AG04449 (cell line): ENCODE measurements around the gene ATP11B.

Experiments used
- CTCF ChIA-PET: fragments of 350-600 bp; formaldehyde crosslinking; extraction: SDS; loops from one replicate; lab custom pipeline; 2021; ENCODE audit warnings: antibody characterized with exemption; lab: Yijun Ruan, JAX
- POLR2A ChIA-PET: fragments of 400-600, 350-600 bp; formaldehyde crosslinking; extraction: SDS; loops from one replicate; lab custom pipeline; 2020; ENCODE audit warnings: antibody characterized with exemption, inconsistent platforms; lab: Yijun Ruan, JAX
- DNase-seq: peaks from one replicate; pipeline ENCODE4 v3.0.0-alpha.2; 2010; ENCODE audit warnings: low read depth, low spot score
- H3K4me3 ChIP-seq: 2 replicates; pipeline ENCODE4 v1.5.1; 2011; ENCODE audit warnings: low read depth, mild to moderate bottlenecking, control low read depth, low read length
- TF ChIP-seq, protein P1 (sequence below): IDR thresholded peaks from one replicate; pipeline ENCODE4 v1.5.1; 2011; ENCODE audit warnings: mild to moderate bottlenecking, moderate library complexity, low read length, control low read depth, inconsistent platforms; ENCODE audit not compliant: insufficient read depth; ENCODE audit errors: missing control alignments

ATP11B gene

DNA sequence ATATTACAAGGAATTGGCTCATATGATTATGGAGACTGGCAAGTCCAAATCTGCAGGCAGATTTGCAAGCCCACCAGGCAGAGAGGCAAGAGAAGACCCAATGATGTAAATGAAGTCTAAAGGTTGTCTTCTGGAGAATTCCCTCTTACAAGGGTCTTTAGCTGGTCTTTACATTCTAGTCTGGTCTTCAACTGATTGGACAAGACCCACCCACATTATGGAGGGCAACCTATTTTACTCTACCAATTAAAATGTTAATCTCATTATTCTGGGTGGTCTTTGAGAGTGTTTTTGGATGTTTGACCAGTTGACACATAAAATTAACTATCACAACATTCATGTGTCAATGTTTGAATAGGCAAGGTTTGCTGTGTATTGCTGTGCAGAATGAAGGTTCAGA is 28.0 kb upstream of the ATP11B start:
- DNase-seq: no peak
- H3K4me3 ChIP-seq: no peak overlapping the region
- TF ChIP-seq, protein P1, sequence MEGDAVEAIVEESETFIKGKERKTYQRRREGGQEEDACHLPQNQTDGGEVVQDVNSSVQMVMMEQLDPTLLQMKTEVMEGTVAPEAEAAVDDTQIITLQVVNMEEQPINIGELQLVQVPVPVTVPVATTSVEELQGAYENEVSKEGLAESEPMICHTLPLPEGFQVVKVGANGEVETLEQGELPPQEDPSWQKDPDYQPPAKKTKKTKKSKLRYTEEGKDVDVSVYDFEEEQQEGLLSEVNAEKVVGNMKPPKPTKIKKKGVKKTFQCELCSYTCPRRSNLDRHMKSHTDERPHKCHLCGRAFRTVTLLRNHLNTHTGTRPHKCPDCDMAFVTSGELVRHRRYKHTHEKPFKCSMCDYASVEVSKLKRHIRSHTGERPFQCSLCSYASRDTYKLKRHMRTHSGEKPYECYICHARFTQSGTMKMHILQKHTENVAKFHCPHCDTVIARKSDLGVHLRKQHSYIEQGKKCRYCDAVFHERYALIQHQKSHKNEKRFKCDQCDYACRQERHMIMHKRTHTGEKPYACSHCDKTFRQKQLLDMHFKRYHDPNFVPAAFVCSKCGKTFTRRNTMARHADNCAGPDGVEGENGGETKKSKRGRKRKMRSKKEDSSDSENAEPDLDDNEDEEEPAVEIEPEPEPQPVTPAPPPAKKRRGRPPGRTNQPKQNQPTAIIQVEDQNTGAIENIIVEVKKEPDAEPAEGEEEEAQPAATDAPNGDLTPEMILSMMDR: no peak
- ChIA-PET POLR2A (no interaction called here), CTCF (no interaction called here)

DNA sequence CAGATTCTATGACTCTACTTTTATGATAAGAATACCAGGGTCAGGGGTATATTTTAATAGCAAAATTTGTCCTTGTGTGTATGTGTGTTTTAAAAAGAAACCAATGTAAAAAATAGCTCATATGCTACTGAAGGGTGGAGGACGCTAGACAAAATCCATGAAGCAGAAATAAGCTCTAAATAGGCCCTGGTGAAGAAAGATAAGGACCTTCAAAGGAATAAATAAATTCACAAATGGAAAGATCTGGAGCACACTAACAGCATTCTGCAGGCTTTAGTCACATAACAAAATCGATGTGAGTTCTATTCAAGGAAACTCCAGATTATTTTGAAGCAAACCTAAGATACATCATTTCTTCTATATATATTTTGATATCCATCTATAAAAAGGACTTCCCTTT is 27.2 kb upstream of the ATP11B start:
- H3K4me3 ChIP-seq: no peak overlapping the region
- POLR2A ChIA-PET: no interaction called here
- TF ChIP-seq, protein P1: no peak
- DNase-seq: no peak
- CTCF ChIA-PET: interaction anchor here (1.0 kb wide), 1 partner anchor 16 kb away, joined by 4 read pairs; no protein-coding TSS in a partner anchor

DNA sequence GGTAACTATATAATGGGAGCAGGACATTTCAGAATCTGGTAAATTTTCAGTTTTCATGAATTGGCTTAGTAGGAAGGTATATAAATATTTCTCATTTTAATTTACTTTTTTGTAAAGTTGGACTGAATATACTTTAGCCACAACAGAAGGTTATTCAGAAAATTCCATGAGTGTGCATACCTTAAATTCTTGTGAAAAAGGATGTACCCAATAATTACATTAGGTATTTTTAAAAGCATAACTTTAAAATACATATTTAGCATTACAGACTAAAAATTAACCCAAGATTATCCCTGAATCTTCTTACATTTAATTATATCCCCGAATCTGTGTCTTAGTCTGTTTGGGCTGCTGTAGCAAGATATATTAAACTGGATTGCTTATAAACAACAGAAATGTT is 24.9 kb upstream of the ATP11B start:
- ChIA-PET CTCF (no interaction called here), POLR2A (no interaction called here)
- no peak overlapping the region for H3K4me3 ChIP-seq
- no peak for DNase-seq
- TF ChIP-seq, protein P1: no peak

DNA sequence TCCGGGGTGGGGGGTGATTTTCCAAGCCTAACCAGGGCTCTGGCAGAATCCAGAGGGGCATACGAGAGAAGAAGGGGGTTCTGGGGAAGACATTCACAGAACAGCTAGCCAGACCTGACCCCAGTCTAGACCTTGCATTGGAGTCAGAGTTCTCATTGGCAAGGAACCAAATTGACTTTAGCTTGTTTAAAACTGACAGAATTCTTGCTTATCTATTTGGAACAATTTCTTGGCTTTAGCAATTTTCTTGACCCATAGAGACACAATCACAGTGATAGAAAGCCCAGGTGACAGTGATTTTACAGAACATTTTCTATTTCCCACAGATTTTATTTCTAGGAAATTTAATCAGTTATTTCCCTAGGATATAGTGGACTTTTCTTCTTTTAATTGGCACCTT is 23.6 kb upstream of the ATP11B start:
- no peak for DNase-seq
- H3K4me3 ChIP-seq: no peak overlapping the region
- TF ChIP-seq, protein P1: no peak
- ChIA-PET POLR2A (no interaction called here), CTCF (no interaction called here)

DNA sequence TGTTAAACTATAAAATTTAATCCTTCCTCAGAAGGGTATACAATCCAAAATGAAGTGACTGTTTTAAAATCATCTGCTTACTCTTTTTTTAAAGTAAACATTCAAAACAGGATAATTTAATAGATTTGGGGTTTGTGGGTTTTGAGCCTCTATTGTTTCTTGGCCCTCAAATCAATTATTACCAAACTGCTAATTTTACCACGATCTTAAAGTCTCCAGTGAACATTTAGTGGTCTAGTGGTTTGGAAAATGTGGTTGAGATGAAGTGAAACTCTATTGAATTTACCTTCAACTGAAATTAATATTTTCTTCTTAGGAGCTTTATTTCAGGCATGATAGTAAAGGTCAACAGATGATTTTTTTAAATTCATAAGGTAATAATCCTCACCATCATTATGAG is 11.2 kb upstream of the ATP11B start:
- no peak for DNase-seq
- POLR2A ChIA-PET: no interaction called here
- CTCF ChIA-PET: interaction anchor here (1.2 kb wide), 1 partner anchor 16 kb away, joined by 4 read pairs; no protein-coding TSS in a partner anchor
- TF ChIP-seq, protein P1: no peak
- no peak overlapping the region for H3K4me3 ChIP-seq

DNA sequence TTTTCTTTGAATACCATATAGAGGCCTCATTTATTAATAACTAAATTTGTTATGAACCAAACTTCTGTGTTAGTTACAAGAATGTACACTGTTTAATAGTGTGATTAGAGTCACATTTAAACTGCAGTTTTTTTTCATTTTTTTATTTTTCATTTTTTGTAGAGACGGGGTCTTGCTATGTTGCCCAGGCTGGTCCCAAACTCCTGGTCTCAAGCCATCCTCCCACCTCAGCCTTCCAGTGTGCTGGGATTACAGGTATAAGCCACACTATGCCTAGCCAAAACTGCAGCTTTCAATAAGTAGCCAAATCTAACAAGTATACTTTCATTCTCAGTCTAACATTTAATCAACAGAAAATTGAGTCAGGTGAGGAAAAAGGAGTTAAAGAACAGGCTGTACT is 10.2 kb upstream of the ATP11B start:
- no peak overlapping the region for H3K4me3 ChIP-seq
- ChIA-PET POLR2A (no interaction called here), CTCF (no interaction called here)
- no peak for DNase-seq
- TF ChIP-seq, protein P1: no peak
